Stimulated activated naive CD8-positive, alpha-beta T cell treated with anti-CD3 and anti-CD28 coated beads, Interleukin-15, Interleukin-2, amounts not matched to agents 100 ng/mL and 50 ng/mL, for 24 hours (primary cell): ENCODE results near the gene PPRC1.
A peak's percentile ranks its signal among the peaks of the same experiment; 100 is the strongest.
"Not testable (repeated sequence)": the region's sequence is repeated elsewhere in the genome, so short reads cannot be mapped to it uniquely, and the experiment has no call there.

ENCODE experiments used
- H3K27ac Mint-ChIP-seq: one replicate; pipeline ENCODE4 v1.8.0; 2021; ENCODE audit warnings: mild to moderate bottlenecking, mixed read lengths
- H3K27me3 Mint-ChIP-seq: one replicate; pipeline ENCODE4 v1.8.0; 2021; ENCODE audit warnings: mixed read lengths
- H3K36me3 Mint-ChIP-seq: one replicate; pipeline ENCODE4 v1.8.0; 2021; ENCODE audit warnings: low read depth, mixed read lengths
- H3K4me1 Mint-ChIP-seq: one replicate; pipeline ENCODE4 v1.8.0; 2021; ENCODE audit warnings: low read depth, mixed read lengths
- H3K4me3 Mint-ChIP-seq: one replicate; pipeline ENCODE4 v1.8.0; 2021; ENCODE audit warnings: mild to moderate bottlenecking, mixed read lengths
- H3K9me3 Mint-ChIP-seq: one replicate; pipeline ENCODE4 v1.8.0; 2021; ENCODE audit warnings: mixed read lengths

PPRC1 gene

DNA sequence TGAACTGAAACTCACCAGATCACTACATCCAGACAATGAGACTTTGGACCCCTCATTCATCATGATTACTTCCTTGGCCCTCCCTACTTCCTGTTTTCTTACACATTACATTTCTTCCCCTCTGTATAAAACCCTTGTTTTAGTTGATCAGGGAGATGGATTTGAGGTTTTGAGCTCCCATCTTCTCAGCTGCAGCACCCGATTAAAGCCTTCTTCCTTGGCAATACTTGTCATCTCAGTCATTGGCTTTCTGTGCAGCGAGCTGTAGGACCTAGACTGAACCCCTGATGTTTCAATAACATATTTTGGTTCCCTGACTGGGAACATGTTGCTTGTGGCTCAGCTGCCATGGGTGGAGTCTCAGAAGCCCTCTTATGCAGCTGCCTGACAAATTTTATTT, 52.4 kb downstream of the PPRC1 start:
- Mint-ChIP-seq H3K27me3 (peaks cover 4% of the 10 kb centered on the region), H3K36me3 (no peaks in the 10 kb centered on the region), H3K9me3 (peaks cover 4% of the 10 kb centered on the region), H3K27ac (no peak overlapping the region), H3K4me3 (no peak overlapping the region), H3K4me1 (peaks cover 15% of the 10 kb centered on the region)

GRCh38 chr10:102185811-102186527, 53.1 kb downstream of the PPRC1 start:
- Mint-ChIP-seq H3K36me3 (no peaks in the 10 kb centered on the region), H3K27ac (no peak overlapping the region), H3K4me1 (peaks cover 15% of the 10 kb centered on the region), H3K27me3 (peaks cover under 1% of the 10 kb centered on the region), H3K4me3 (no peak overlapping the region), H3K9me3 (peaks cover 4% of the 10 kb centered on the region)

DNA sequence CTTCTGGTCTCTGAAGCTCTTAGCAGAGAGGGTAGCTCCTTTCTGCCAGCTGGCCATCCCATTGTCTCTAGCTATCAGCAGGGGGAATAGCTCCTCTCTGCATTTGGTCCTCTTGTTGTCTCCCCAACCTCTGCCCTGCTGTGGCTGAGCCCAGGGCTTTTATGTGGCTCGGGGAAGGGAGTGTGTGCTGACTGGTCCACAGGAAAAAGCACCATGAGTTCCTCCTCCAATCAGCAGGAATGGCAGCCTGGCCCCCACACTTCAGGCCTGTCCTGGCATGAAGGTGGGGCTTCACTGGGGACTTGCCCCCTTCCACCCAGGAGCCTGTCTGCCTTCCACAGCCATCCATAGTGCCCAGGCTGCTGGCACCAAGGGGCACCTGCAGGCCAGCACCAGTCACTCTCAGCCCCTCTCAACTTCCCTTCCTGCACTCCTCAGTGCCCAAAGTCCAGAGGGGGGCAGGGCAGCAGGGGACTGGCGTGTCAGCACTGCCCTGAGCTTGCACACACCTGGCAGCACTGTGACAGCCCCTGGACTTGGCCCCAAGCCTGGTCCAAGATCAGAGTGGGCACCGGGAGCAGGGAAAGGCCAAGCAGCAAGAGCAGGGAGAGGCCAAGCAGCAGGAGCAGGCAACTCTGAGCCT, 55.6 kb downstream of the PPRC1 start:
- Mint-ChIP-seq H3K27me3 (no peaks in the 10 kb centered on the region), H3K36me3 (no peaks in the 10 kb centered on the region), H3K4me1 (peaks cover 15% of the 10 kb centered on the region), H3K4me3 (no peak overlapping the region), H3K9me3 (peaks cover 14% of the 10 kb centered on the region), H3K27ac (no peak overlapping the region)

DNA sequence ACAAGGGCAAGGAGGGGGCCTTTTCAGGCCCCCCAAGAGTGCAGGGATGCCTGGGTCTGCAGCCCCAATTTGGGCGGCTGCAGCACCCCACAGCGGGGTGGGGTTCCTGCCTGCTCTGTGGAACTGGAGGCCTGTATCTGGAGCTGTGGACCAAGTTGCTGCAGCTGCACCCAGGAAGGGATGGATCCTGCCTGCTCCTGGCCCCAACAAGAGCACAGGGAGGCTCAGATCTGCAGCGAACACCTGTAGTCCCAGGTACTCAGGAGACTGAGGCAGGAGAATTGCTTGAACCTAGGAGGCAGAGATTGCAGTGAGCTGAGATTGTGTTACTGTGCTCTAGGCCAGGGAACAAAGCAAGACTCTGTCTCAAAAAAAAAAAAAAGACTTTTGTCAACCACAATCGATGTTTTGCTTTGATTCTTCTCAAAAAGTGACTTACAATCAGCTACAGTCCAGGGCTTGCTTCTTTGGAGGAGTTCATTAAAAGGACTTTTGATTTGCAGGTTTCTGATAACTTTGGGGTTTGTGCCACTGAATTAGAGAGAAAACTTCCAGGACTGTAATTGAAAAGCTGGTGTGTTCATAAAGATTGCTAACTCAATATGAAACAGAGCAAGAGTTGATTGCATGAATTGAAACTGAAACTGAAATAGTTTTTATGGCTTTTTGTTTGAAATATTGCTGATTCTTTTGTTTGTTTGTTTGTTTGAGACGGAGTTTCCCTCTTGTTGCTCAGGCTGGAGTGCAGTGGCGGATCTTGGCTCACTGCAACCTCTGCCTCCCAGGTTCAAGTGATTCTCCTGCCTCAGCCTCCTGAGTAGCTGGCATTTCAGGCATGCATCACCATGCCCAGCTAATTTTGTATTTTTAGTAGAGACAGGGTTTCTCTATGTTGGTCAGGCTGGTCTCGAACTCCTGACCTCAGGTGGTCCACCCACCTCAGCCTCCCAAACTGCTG, 56.4 kb downstream of the PPRC1 start:
- Mint-ChIP-seq H3K27ac (peak overlapping the region; percentile 33), H3K9me3 (peaks cover 14% of the 10 kb centered on the region), H3K4me1 (peaks cover 15% of the 10 kb centered on the region)
- H3K27me3 Mint-ChIP-seq, H3K4me3 Mint-ChIP-seq, H3K36me3 Mint-ChIP-seq: not testable (repeated sequence)

DNA sequence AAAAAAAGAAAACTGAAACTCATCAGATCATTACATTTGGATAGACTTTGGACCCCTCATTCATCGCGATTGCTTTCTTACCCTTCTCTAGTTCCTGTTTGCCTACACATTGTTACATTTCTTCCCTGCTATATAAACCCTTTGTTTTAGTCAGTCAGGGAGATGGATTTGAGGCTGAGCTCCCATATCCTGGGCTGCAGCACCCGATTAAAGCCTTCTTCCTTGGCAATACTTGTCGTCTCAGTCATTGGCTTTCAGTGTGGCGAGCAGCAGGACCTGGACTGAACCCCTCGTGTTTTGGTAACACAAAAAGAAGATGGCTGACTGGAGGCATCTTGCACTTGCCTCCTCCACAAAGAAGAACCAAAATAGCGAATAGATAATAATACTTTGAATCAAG, 59.1 kb downstream of the PPRC1 start:
- H3K36me3 Mint-ChIP-seq, result no peaks in the 10 kb centered on the region
- peaks cover 19% of the 10 kb centered on the region for H3K4me1 Mint-ChIP-seq
- no peak overlapping the region for H3K4me3 Mint-ChIP-seq
- peaks cover 10% of the 10 kb centered on the region for H3K9me3 Mint-ChIP-seq
- no peak overlapping the region for H3K27ac Mint-ChIP-seq
- H3K27me3 Mint-ChIP-seq, result no peaks in the 10 kb centered on the region

GRCh38 chr10:102195296-102195870, 62.5 kb downstream of the PPRC1 start:
- peaks cover 11% of the 10 kb centered on the region for H3K4me1 Mint-ChIP-seq
- no peak overlapping the region for H3K4me3 Mint-ChIP-seq
- H3K9me3 Mint-ChIP-seq, result peaks cover 10% of the 10 kb centered on the region
- H3K27me3 Mint-ChIP-seq, result peaks cover 5% of the 10 kb centered on the region
- H3K36me3 Mint-ChIP-seq, result no peaks in the 10 kb centered on the region
- H3K27ac Mint-ChIP-seq, result no peak overlapping the region

DNA sequence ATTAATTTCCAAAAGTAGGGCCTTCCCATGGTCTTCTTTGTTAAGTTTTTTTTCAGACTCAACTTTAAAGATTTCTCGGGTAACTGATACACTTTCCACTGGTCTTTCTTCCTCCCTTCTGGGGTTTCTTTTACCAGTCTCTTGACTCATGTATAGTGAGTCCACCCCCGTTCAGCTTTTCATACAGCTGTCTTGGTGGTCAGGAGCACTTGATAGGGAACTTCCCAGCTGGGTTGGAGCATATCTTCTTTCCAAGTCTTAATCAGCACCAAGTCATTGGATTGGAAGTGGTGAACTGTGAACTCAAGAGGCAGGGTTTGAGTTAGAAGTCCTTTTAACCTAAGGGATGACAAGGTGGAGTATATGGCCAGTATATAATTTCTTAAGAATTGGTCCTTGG, 64.1 kb downstream of the PPRC1 start:
- Mint-ChIP-seq H3K4me1 (peaks cover 11% of the 10 kb centered on the region), H3K4me3 (no peak overlapping the region), H3K36me3 (no peaks in the 10 kb centered on the region), H3K27ac (peak overlapping the region; percentile 56), H3K27me3 (peaks cover 5% of the 10 kb centered on the region), H3K9me3 (peaks cover 3% of the 10 kb centered on the region)

- no peak overlapping the region for H3K27ac Mint-ChIP-seq
- H3K9me3 Mint-ChIP-seq, result no peaks in the 10 kb centered on the region
- peaks cover 16% of the 10 kb centered on the region for H3K4me1 Mint-ChIP-seq
- peaks cover 10% of the 10 kb centered on the region for H3K27me3 Mint-ChIP-seq
- H3K4me3 Mint-ChIP-seq, result no peak overlapping the region
- no peaks in the 10 kb centered on the region for H3K36me3 Mint-ChIP-seq
Measured at GRCh38 chr10:102198027-102198426, 65.2 kb downstream of the PPRC1 start.
